Mesenchymal stem cell (in vitro differentiated cells and primary cell): ENCODE measurements around the gene ANKS4B.

Experiments used
- DNase-seq: peaks from one replicate; pipeline ENCODE4 v3.0.0-alpha.2; 2013
- H2AFZ ChIP-seq: one replicate; pipeline ENCODE4 v1.6.1; 2013; ENCODE audit warnings: low read depth, mild to moderate bottlenecking, control low read depth, inconsistent platforms, low read length, moderate library complexity
- H2AK5ac ChIP-seq: 2 replicates; pipeline ENCODE4 v1.6.1; 2013; ENCODE audit warnings: low read length, moderate library complexity, mild to moderate bottlenecking, inconsistent platforms; ENCODE audit not compliant: severe bottlenecking
- H2BK120ac ChIP-seq: one replicate; pipeline ENCODE4 v1.6.1; 2013; ENCODE audit warnings: low read depth, mild to moderate bottlenecking, inconsistent platforms, low read length, moderate library complexity
- H2BK12ac ChIP-seq, 2 experiments: one replicate each; pipeline ENCODE4 v1.6.1; 2013; ENCODE audit warnings: inconsistent platforms in 2 of 2, low read length in 2 of 2, mild to moderate bottlenecking in 2 of 2, moderate library complexity in 2 of 2, control low read depth in 1 of 2
- H2BK15ac ChIP-seq: one replicate; pipeline ENCODE4 v1.6.1; 2013; ENCODE audit warnings: mild to moderate bottlenecking, low read depth, inconsistent platforms; ENCODE audit not compliant: poor library complexity, severe bottlenecking
- H2BK5ac ChIP-seq: 2 replicates; pipeline ENCODE4 v1.6.1; 2013; ENCODE audit warnings: low read depth, mild to moderate bottlenecking, low read length, control low read depth, inconsistent platforms; ENCODE audit not compliant: poor library complexity, severe bottlenecking
- H3K14ac ChIP-seq, 2 experiments: one replicate each; pipeline ENCODE4 v1.6.1; 2013; ENCODE audit warnings: inconsistent platforms in 2 of 2, low read length in 2 of 2, control low read depth in 1 of 2, mild to moderate bottlenecking in 1 of 2, moderate library complexity in 1 of 2
- H3K18ac ChIP-seq, 2 experiments: one replicate each; pipeline ENCODE4 v1.6.1; 2013; ENCODE audit warnings: inconsistent platforms in 2 of 2, low read length in 2 of 2, control low read depth in 1 of 2, low read depth in 1 of 2, mild to moderate bottlenecking in 1 of 2
- H3K23ac ChIP-seq, 2 experiments: one replicate each; pipeline ENCODE4 v1.6.1; 2013; ENCODE audit warnings: inconsistent platforms in 2 of 2, low read length in 2 of 2, mild to moderate bottlenecking in 2 of 2, moderate library complexity in 2 of 2, control low read depth in 1 of 2
- H3K27ac ChIP-seq: 2 replicates; pipeline ENCODE4 v1.5.1; 2013; ENCODE audit warnings: mild to moderate bottlenecking, moderate library complexity, low read length, control low read depth, inconsistent platforms; ENCODE audit not compliant: poor library complexity, severe bottlenecking
- H3K27me3 ChIP-seq, 2 experiments: 2 replicates each; pipeline versions ENCODE4 v1.6.1 to v1.7.0; 2013; ENCODE audit warnings: low read length in 2 of 2, mild to moderate bottlenecking in 2 of 2, moderate library complexity in 2 of 2, control low read depth in 1 of 2, inconsistent platforms in 1 of 2; ENCODE audit not compliant: control insufficient read depth in 1 of 2, insufficient read depth in 1 of 2
- H3K36me3 ChIP-seq, 2 experiments: 2 replicates each; pipeline versions ENCODE4 v1.6.1 to v1.7.0; 2013; ENCODE audit warnings: low read length in 2 of 2, control low read depth in 1 of 2, inconsistent platforms in 1 of 2, low read depth in 1 of 2, mild to moderate bottlenecking in 1 of 2; ENCODE audit not compliant: insufficient read depth in 2 of 2, control insufficient read depth in 1 of 2
- H3K4ac ChIP-seq, 2 experiments: one replicate each; pipeline ENCODE4 v1.6.1; 2013; ENCODE audit warnings: inconsistent platforms in 2 of 2, low read length in 2 of 2, mild to moderate bottlenecking in 2 of 2, moderate library complexity in 2 of 2, control low read depth in 1 of 2, low read depth in 1 of 2
- H3K4me1 ChIP-seq: 2 replicates; pipeline ENCODE4 v1.6.1; 2013; ENCODE audit warnings: low read depth, low read length, control low read depth; ENCODE audit not compliant: control insufficient read depth, insufficient read depth
- H3K4me2 ChIP-seq: 2 replicates; pipeline ENCODE4 v1.6.1; 2013; ENCODE audit warnings: low read length, mild to moderate bottlenecking, inconsistent platforms; ENCODE audit not compliant: poor library complexity, severe bottlenecking
- H3K4me3 ChIP-seq, 2 experiments: 2 replicates each; pipeline versions ENCODE4 v1.5.1 to v1.7.0; 2013; ENCODE audit warnings: low read length in 2 of 2, mild to moderate bottlenecking in 2 of 2, control low read depth in 1 of 2, low read depth in 1 of 2; ENCODE audit not compliant: insufficient read depth in 1 of 2
- H3K79me1 ChIP-seq: replicated peaks from 2 replicates; pipeline ENCODE4 v1.6.1; 2013; ENCODE audit warnings: mild to moderate bottlenecking, control low read depth, low read length, inconsistent platforms; ENCODE audit not compliant: poor library complexity, severe bottlenecking
- H3K9ac ChIP-seq: 2 replicates; pipeline ENCODE4 v1.7.0; 2013; ENCODE audit warnings: mild to moderate bottlenecking, low read length, moderate library complexity
- H3K9me3 ChIP-seq: 2 replicates; pipeline ENCODE4 v1.7.0; 2013; ENCODE audit warnings: mild to moderate bottlenecking, low read length; ENCODE audit not compliant: control insufficient read depth
- H4K8ac ChIP-seq: one replicate; pipeline ENCODE4 v1.6.1; 2013; ENCODE audit warnings: inconsistent platforms, mild to moderate bottlenecking, low read length, moderate library complexity
- H4K91ac ChIP-seq: one replicate; pipeline ENCODE4 v1.6.1; 2013; ENCODE audit warnings: mild to moderate bottlenecking, low read length, inconsistent platforms
- WGBS: methylation state at CpG from one replicate; pipeline ENCODE4 v1.1.7; 2013; ENCODE audit warnings: mixed read lengths; 5-methylcytosine and 5-hydroxymethylcytosine counted together

The ANKS4B gene

GRCh38 chr16:21281698-21282389 is 48.3 kb downstream of the ANKS4B start:
- no peak overlapping the region for H3K4me2 ChIP-seq
- H3K79me1 ChIP-seq = no peaks in the 10 kb centered on the region
- H3K14ac ChIP-seq = no peak overlapping the region
- no peak overlapping the region for H4K8ac ChIP-seq
- no peak overlapping the region for H3K23ac ChIP-seq
- no peak overlapping the region for H3K18ac ChIP-seq
- H2BK120ac ChIP-seq = no peak overlapping the region
- H3K9ac ChIP-seq = no peak overlapping the region
- no peak overlapping the region for H3K4ac ChIP-seq
- WGBS = 77% methylated on average over 5 of the region's 7 CpGs
- no peak overlapping the region for H2AFZ ChIP-seq
- H2BK5ac ChIP-seq = no peak overlapping the region
- H4K91ac ChIP-seq = no peak overlapping the region
- no peaks in the 10 kb centered on the region for H3K36me3 ChIP-seq
- no peak overlapping the region for H2BK15ac ChIP-seq
- peaks cover 10 to 30% of the 10 kb centered on the region in 2 experiments for H3K27me3 ChIP-seq
- H3K27ac ChIP-seq = no peak overlapping the region
- H2BK12ac ChIP-seq = no peak overlapping the region
- H3K4me3 ChIP-seq = no peak overlapping the region
- H3K4me1 ChIP-seq = peaks cover 10% of the 10 kb centered on the region
- no peak for DNase-seq
- H2AK5ac ChIP-seq = no peak overlapping the region
- H3K9me3 ChIP-seq = no peaks in the 10 kb centered on the region

DNA sequence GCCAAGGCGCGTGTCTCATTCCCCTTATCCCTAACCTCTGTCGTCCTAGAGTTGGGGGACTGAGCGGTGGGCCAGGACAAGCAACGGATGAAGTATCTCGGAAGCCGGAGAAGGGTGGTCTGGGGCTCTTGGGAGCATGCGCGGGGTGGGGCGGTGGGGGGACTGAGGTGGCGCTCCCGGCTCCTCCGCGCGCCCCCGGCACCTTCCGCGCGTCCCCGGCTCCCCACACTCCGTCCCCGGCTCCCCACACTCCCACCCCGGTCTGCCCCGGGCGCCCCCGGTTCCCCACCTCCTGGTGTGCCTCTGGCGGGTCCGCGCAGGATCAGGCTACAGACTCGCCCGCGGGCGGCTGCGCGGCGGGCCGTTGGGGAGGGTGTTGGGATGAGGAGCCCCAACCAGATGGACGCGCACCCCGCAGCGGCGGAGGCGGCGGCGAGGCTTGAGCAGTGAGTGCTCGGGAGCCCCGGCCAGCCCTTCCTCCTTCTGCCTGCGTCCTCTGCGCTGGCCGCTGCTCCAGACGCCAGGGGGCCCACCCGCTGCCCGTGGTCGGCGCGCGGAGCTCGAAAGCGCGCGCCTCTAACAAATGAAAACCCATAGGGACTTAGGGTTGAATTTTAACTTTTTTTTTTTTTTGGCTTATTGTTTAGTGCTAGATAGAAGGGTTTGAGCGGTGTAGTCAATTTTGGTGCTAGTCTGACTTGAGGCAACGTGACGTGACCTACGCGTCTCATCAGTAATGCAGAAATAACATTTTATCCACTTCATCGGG is 50.2 kb downstream of the ANKS4B start:
- Histone ChIP-seq H3K4me1 (peaks cover 1% of the 10 kb centered on the region), H3K9me3 (no peaks in the 10 kb centered on the region), H2AK5ac (no peak overlapping the region), H3K27me3 (peaks cover 0 to 14% of the 10 kb centered on the region in 2 experiments), H3K9ac (peak overlapping the region; percentile 75), H4K8ac (no peak overlapping the region), H3K4me3 (peak overlapping the region; percentile 65 to 74), H4K91ac (no peak overlapping the region), H3K14ac (no peak overlapping the region), H3K36me3 (peaks cover 0 to 9% of the 10 kb centered on the region in 2 experiments), H2BK5ac (no peak overlapping the region), H3K79me1 (no peaks in the 10 kb centered on the region), H2AFZ (peak overlapping the region; percentile 77), H3K27ac (no peak overlapping the region), H2BK120ac (no peak overlapping the region), H3K4ac (no peak overlapping the region), H3K18ac (no peak overlapping the region), H2BK12ac (no peak overlapping the region), H2BK15ac (no peak overlapping the region), H3K4me2 (peak overlapping the region; percentile 97), H3K23ac (no peak overlapping the region)
- WGBS = 5% methylated on average over 39 of the region's 67 CpGs
- DNase-seq = peak; percentile 21

GRCh38 chr16:21284414-21284813 is 50.9 kb downstream of the ANKS4B start:
- peak overlapping the region in 1 of 2 experiments; percentile 74 for H3K4me3 ChIP-seq
- peaks cover 0 to 10% of the 10 kb centered on the region in 2 experiments for H3K27me3 ChIP-seq
- no peak overlapping the region for H2BK12ac ChIP-seq
- H3K4ac ChIP-seq = no peak overlapping the region
- no peak overlapping the region for H2BK120ac ChIP-seq
- H2BK15ac ChIP-seq = no peak overlapping the region
- H4K8ac ChIP-seq = no peak overlapping the region
- no peak overlapping the region for H2AFZ ChIP-seq
- H3K79me1 ChIP-seq = no peaks in the 10 kb centered on the region
- H3K14ac ChIP-seq = no peak overlapping the region
- no peaks in the 10 kb centered on the region for H3K9me3 ChIP-seq
- no peak overlapping the region for H3K18ac ChIP-seq
- H2BK5ac ChIP-seq = no peak overlapping the region
- H4K91ac ChIP-seq = no peak overlapping the region
- no peak overlapping the region for H2AK5ac ChIP-seq
- WGBS = 100% methylated on average over 2 of the region's 4 CpGs
- peak overlapping the region; percentile 97 for H3K4me2 ChIP-seq
- H3K36me3 ChIP-seq = peaks cover 0 to 14% of the 10 kb centered on the region in 2 experiments
- H3K27ac ChIP-seq = no peak overlapping the region
- peaks cover 1% of the 10 kb centered on the region for H3K4me1 ChIP-seq
- no peak overlapping the region for H3K23ac ChIP-seq
- H3K9ac ChIP-seq = peak overlapping the region; percentile 75
- DNase-seq = no peak

DNA sequence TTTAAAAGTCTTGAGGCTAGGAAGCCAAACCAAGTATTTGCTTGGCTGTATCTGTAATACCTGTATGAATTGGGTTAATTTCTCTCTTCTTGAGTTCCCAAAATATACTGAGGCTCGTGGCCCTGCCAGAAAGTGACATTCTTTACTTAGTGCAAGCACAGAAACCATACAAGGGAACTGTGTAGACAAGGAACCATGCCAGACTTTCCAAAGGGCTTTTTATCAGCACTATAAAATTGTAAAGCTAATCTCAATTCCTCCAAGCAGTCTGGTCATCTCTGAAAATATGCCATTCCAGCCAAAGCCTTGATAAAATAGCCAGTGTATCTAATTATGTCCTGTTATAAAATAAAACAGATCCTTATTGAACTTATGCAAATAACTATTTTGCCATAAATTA is 51.8 kb downstream of the ANKS4B start:
- DNase-seq = no peak
- Histone ChIP-seq H3K9ac (no peak overlapping the region), H3K4me3 (no peak overlapping the region), H4K8ac (no peak overlapping the region), H2AK5ac (no peak overlapping the region), H3K23ac (no peak overlapping the region), H3K79me1 (no peaks in the 10 kb centered on the region), H2AFZ (no peak overlapping the region), H3K4me2 (no peak overlapping the region), H3K9me3 (no peaks in the 10 kb centered on the region), H3K4ac (no peak overlapping the region), H3K18ac (no peak overlapping the region), H2BK12ac (no peak overlapping the region), H3K4me1 (peaks cover 1% of the 10 kb centered on the region), H2BK5ac (no peak overlapping the region), H3K36me3 (peaks cover 0 to 23% of the 10 kb centered on the region in 2 experiments), H4K91ac (no peak overlapping the region), H3K14ac (no peak overlapping the region), H3K27me3 (peaks cover 0 to 8% of the 10 kb centered on the region in 2 experiments), H2BK15ac (no peak overlapping the region), H2BK120ac (no peak overlapping the region), H3K27ac (no peak overlapping the region)
- WGBS = 58% methylated on average over 1 of the region's 1 CpG
